SK-N-MC (cell line): ENCODE results near the gene BUD13.

Experiments
- EZH2 ChIP-seq: fragments of 200-600 bp; sonication (generic); IDR thresholded peaks from one replicate; pipeline ENCODE4 v1.6.1; 2017; ENCODE audit warnings: antibody characterized with exemption
- FOXP2 ChIP-seq: optimal IDR thresholded peaks from 2 replicates; pipeline ENCODE3; 2011; ENCODE audit warnings: mild to moderate bottlenecking, moderate library complexity; ENCODE audit not compliant: insufficient read depth; ENCODE audit errors: extremely low read length, control extremely low read depth
- POLR2AphosphoS5 ChIP-seq: IDR thresholded peaks from 2 replicates; pipeline ENCODE4 v1.6.1; 2012; ENCODE audit warnings: mild to moderate bottlenecking, low read depth, low read length, borderline replicate concordance

DNA sequence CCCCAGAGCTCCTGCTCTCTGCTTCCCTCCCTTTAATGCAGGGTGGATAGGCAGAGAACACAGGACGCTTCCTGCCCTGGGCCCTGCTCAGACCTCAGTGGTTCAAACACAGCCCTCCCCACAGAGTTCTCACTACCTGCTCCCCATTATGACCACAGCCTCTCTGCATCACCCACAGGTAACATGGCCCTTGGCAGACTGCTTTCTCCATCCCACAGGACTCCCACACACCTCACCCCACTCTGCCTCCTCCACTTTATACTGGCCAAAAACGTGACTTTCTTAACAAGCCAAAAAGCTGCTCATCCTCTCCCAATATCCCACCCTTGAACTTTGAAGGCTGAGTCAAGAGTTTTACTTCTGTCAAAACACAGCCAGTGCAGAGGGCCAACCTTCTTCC, 33.8 kb downstream of the BUD13 start:
- TF ChIP-seq POLR2AphosphoS5 (no peak), EZH2 (no peak), FOXP2 (no peak)
